Measurements from ENCODE around the gene PTGIS.
"Not testable (repeated sequence)": the region's sequence is repeated elsewhere in the genome, so short reads cannot be mapped to it uniquely, and the experiment has no call there.

The PTGIS gene

GRCh38 chr20:49579874-49580812 lies 12.2 kb upstream of the PTGIS start:
- in situ Hi-C loops (cut with MboI; ENCODE audit: low sequenced_read_pairs), result no loop called here

- in situ Hi-C loops (cut with MboI; ENCODE audit: low sequenced_read_pairs), result no loop called here
Measured at GRCh38 chr20:49579195-49579594, 11.3 kb upstream of the PTGIS start.

GRCh38 chr20:49578436-49578835 lies 10.5 kb upstream of the PTGIS start:
- in situ Hi-C loops (cut with MboI; ENCODE audit: low sequenced_read_pairs), result no loop called here

GRCh38 chr20:49575551-49576060 lies 7.7 kb upstream of the PTGIS start:
- in situ Hi-C loops (cut with MboI; ENCODE audit: low sequenced_read_pairs), result no loop called here

GRCh38 chr20:49573900-49574416 lies 6.0 kb upstream of the PTGIS start:
- in situ Hi-C loops (cut with MboI; ENCODE audit: low sequenced_read_pairs), result no loop called here

- in situ Hi-C loops (cut with MboI; ENCODE audit: low sequenced_read_pairs), result no loop called here
Measured at GRCh38 chr20:49572857-49573256, 4.9 kb upstream of the PTGIS start.

GRCh38 chr20:49571553-49571835 lies 3.6 kb upstream of the PTGIS start:
- in situ Hi-C loops (cut with MboI; ENCODE audit: low sequenced_read_pairs), result no loop called here

- in situ Hi-C loops (cut with MboI; ENCODE audit: low sequenced_read_pairs), result no loop called here
Measured at GRCh38 chr20:49570828-49571552, 3.1 kb upstream of the PTGIS start.

- in situ Hi-C loops (cut with MboI; ENCODE audit: low sequenced_read_pairs), result no loop called here
Measured at GRCh38 chr20:49570161-49570827, 2.4 kb upstream of the PTGIS start.

- in situ Hi-C loops (cut with MboI; ENCODE audit: low sequenced_read_pairs), result no loop called here
Measured at GRCh38 chr20:49569411-49570115, 1.6 kb upstream of the PTGIS start.

- in situ Hi-C loops (cut with MboI; ENCODE audit: low sequenced_read_pairs), result no loop called here
Measured at GRCh38 chr20:49568278-49569151, 578 bp upstream of the PTGIS start.

- in situ Hi-C loops (cut with MboI; ENCODE audit: low sequenced_read_pairs), result no loop called here
Measured at GRCh38 chr20:49566401-49567364, 1.3 kb downstream of the PTGIS start.

GRCh38 chr20:49564991-49565390 lies 2.9 kb downstream of the PTGIS start:
- in situ Hi-C loops (cut with MboI; ENCODE audit: low sequenced_read_pairs), result not testable (repeated sequence)

GRCh38 chr20:49563015-49563980 lies 4.6 kb downstream of the PTGIS start:
- in situ Hi-C loops (cut with MboI; ENCODE audit: low sequenced_read_pairs), result no loop called here

GRCh38 chr20:49562311-49563014 lies 5.5 kb downstream of the PTGIS start:
- in situ Hi-C loops (cut with MboI; ENCODE audit: low sequenced_read_pairs), result no loop called here

- in situ Hi-C loops (cut with MboI; ENCODE audit: low sequenced_read_pairs), result no loop called here
Measured at GRCh38 chr20:49561806-49562205, 6.1 kb downstream of the PTGIS start.

- in situ Hi-C loops (cut with MboI; ENCODE audit: low sequenced_read_pairs), result no loop called here
Measured at GRCh38 chr20:49561256-49561655, 6.7 kb downstream of the PTGIS start.

Measured in HL-60/S4 treated with retinoic acid at 250 ng/mL for 4 days and 3 days (cell line).